GM12801 (cell line): ENCODE data around the gene JAKMIP3.

Experiments
- CTCF ChIP-seq: IDR thresholded peaks from one replicate; pipeline ENCODE4 v1.5.1; 2011; ENCODE audit warnings: control low read depth; ENCODE audit not compliant: insufficient read length; ENCODE audit errors: extremely low read depth

Gene JAKMIP3

GRCh38 chr10:132066812-132067211, 1.1 kb downstream of the JAKMIP3 start:
- no peak for TF ChIP-seq CTCF

- TF ChIP-seq CTCF: no peak
Measured at GRCh38 chr10:132068431-132069121, 2.8 kb downstream of the JAKMIP3 start.

- no peak for TF ChIP-seq CTCF
Measured at GRCh38 chr10:132069122-132069848, 3.5 kb downstream of the JAKMIP3 start.

- TF ChIP-seq CTCF: no peak
Measured at GRCh38 chr10:132069849-132070182, 4.1 kb downstream of the JAKMIP3 start.

GRCh38 chr10:132070724-132071123, 5.0 kb downstream of the JAKMIP3 start:
- TF ChIP-seq CTCF: no peak

- TF ChIP-seq CTCF: no peak
Measured at GRCh38 chr10:132071667-132072066, 5.9 kb downstream of the JAKMIP3 start.

GRCh38 chr10:132075909-132076577, 10.3 kb downstream of the JAKMIP3 start:
- no peak for TF ChIP-seq CTCF
